Spleen (tissue), 11 donors: ENCODE measurements around the gene ATF7IP2. TPM values are rescaled to one million over a fixed set of nuclear protein-coding genes. Genes with fewer than 3 reads are reported as not detected.

Source experiments
- DNase-seq: peaks from one replicate; pipeline ENCODE4 v3.0.0-alpha.2; 2020
- H3K27ac ChIP-seq, 8 donors: fragments of 200-600 bp; sonication (generic) in 7 of 8; 1 replicate in 4 of 8; 2 replicates in 4 of 8; pipeline versions ENCODE4 v1.5.0 to v1.8.0; 2016 to 2021; ENCODE audit warnings: inconsistent platforms in 4 of 8, mild to moderate bottlenecking in 4 of 8, moderate library complexity in 1 of 8
- H3K27me3 ChIP-seq, 7 donors: fragments of 200-600 bp; sonication (generic) in 6 of 7; replicated peaks in 1 of 7; 1 replicate in 4 of 7; 2 replicates in 3 of 7; pipeline versions ENCODE4 v1.5.0 to v1.8.0; 2016 to 2021; ENCODE audit warnings: inconsistent platforms in 3 of 7, mild to moderate bottlenecking in 1 of 7
- H3K36me3 ChIP-seq, 6 donors: fragments of 200-600 bp; sonication (generic) in 5 of 6; 1 replicate in 4 of 6; 2 replicates in 2 of 6; pipeline versions ENCODE4 v1.5.0 to v1.8.0; 2016 to 2021; ENCODE audit warnings: inconsistent platforms in 2 of 6
- H3K4me1 ChIP-seq, 6 donors: fragments of 200-600 bp; sonication (generic) in 5 of 6; 1 replicate in 3 of 6; 2 replicates in 3 of 6; pipeline versions ENCODE4 v1.5.0 to v1.8.0; 2016 to 2021; ENCODE audit warnings: inconsistent platforms in 3 of 6
- H3K4me3 ChIP-seq, 8 donors: fragments of 200-600 bp; sonication (generic) in 7 of 8; 1 replicate in 4 of 8; 2 replicates in 4 of 8; pipeline versions ENCODE4 v1.5.0 to v1.8.0; 2016 to 2021; ENCODE audit warnings: inconsistent platforms in 4 of 8, mild to moderate bottlenecking in 4 of 8, moderate library complexity in 2 of 8
- H3K9me3 ChIP-seq, 8 donors: fragments of 200-600 bp; sonication (generic) in 7 of 8; 1 replicate in 4 of 8; 2 replicates in 4 of 8; pipeline versions ENCODE4 v1.5.0 to v1.8.0; 2016 to 2021; ENCODE audit warnings: inconsistent platforms in 4 of 8
- POLR2A ChIP-seq, 3 donors: fragments of 450-650 bp; IDR thresholded peaks; one replicate each; pipeline ENCODE4 v1.5.1; 2017; ENCODE audit warnings: antibody characterized with exemption in 3 of 3, mild to moderate bottlenecking in 1 of 3
- POLR2AphosphoS5 ChIP-seq, 3 donors: sonication (generic); formaldehyde crosslinking; IDR thresholded peaks; one replicate each; pipeline ENCODE4 v1.5.1; 2017; ENCODE audit warnings: antibody characterized with exemption in 3 of 3
- WGBS, 5 donors: extraction: QIAGEN DNeasy Blood & Tissue Kit in 3 of 5; methylation state at CpG; one replicate each; pipeline versions ENCODE4 v1.1.5 to v1.1.7; 2013 to 2018; 5-methylcytosine and 5-hydroxymethylcytosine counted together
- intact Hi-C: fragments of 100-400 bp; cut with DNase I; formaldehyde crosslinking; loops from one replicate; pipeline ENCODE4 v1.15.0; 2023; ENCODE audit warnings: low total_unique reads
- polyA plus RNA-seq, 3 donors: library from polyadenylated mRNA; stranded (reverse); fragments of 200-250 nt; gene quantifications; one replicate each; pipeline ENCODE4 v1.2.1, GENCODE V29; 2013
- total RNA-seq, 7 donors: library from RNA; depleted of rRNA in 3 of 7; stranded (reverse); fragments of >200 nt in 3 of 7; fragmentation: NEBNext Ultra II Directional in 4 of 7; extraction: Animal tissue kit (Norgen Biotek cat#: 25700) in 4 of 7; gene quantifications; one replicate each; pipeline versions ENCODE4 v1.1.0 to v1.2.1, GENCODE V29; 2016 to 2021
- TF ChIP-seq, protein P1 (sequence below), 11 experiments: fragments of 200-600 bp in 7 of 11; fragments of 450-650 bp in 4 of 11; sonication (generic) in 4 of 11; IDR thresholded peaks in 8 of 11; conservative IDR thresholded peaks in 3 of 11; 1 replicate in 7 of 11; 2 replicates in 4 of 11; pipeline versions ENCODE4 v1.4.0 to v1.8.0; 2016 to 2021; ENCODE audit warnings: antibody characterized with exemption in 11 of 11, inconsistent platforms in 4 of 11, mild to moderate bottlenecking in 1 of 11
- donor health status: healthy with polysubstance abuse.
- donor health status: DM: no; HTN: no; CAD: no; lungs with moderate emphysema.
- donor health status: DM: no; HTN: no; CAD: no.
- donor health status: Bipolar disorder and iron deficiency.
- donor health status: healthy.
- donor health status: DM: no; HTN: no; CAD: no.
- donor health status: DM: yes; HTN: yes; CAD: no.

Gene ATF7IP2
- total and polyA plus RNA-seq, 10 donors, result 26.2 to 45.4 (median 31.8) TPM

DNA sequence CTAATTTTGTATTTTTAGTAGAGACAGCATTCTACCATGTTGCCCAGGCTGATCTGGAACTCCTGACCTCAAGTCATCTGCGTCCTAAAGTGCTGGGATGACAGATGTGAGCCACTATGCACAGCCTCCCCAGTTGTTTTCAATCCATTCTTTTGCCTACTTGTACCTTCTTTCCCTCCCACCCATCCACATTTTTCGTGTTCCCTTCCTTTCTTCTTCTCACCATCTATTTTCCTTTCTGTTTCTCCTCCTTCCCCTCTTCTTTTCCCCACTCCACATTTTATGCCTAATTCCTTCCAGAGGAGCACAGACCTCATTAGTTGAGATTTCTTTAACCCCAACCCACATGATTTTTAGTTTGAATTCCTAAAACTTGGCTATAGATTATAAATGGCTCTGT lies 94.3 kb downstream of the ATF7IP2 start:
- WGBS, 5 donors, result 86 to 98% (median 91%) methylated on average over 1 to 2 of the region's 2 CpGs

DNA sequence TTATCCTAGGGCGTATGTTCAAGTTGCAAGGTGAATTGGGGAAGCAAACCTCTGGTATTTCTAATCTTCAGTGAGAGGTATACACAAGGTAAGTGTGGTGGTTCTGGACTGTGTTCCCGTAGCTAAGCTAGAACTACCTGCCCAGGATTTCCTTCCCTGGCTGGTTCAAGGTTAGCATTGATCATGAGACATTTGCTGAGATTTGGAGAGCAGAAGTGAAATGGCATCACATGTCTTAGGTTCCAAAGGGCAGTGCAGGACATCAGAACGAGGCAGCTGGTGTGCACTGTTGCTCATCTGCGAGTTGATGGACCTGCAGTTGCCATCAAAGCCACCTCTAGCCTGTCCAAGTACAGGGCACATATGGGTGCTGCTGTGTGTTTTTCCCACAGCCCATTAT lies 99.3 kb downstream of the ATF7IP2 start:
- Histone ChIP-seq H3K4me1 (no peaks in the 10 kb centered on the region), H3K27ac (no peak overlapping the region), H3K27me3 (no peaks in the 10 kb centered on the region), H3K4me3 (no peak overlapping the region), H3K9me3 (peaks cover 0 to 52% (median 33%) of the 10 kb centered on the region in 8 donors), H3K36me3 (peaks cover 0 to 42% (median 3%) of the 10 kb centered on the region in 6 donors)
- intact Hi-C loops, result no loop called here
- 86 to 94% (median 91%) methylated on average over 3 to 4 of the region's 4 CpGs for WGBS, 5 donors
- no peak for DNase-seq
- TF ChIP-seq POLR2AphosphoS5 (IDR thresholded peaks at IDR 0.05), result no peak
- TF ChIP-seq POLR2A (IDR thresholded peaks at IDR 0.05), result no peak
- TF ChIP-seq, protein P1, sequence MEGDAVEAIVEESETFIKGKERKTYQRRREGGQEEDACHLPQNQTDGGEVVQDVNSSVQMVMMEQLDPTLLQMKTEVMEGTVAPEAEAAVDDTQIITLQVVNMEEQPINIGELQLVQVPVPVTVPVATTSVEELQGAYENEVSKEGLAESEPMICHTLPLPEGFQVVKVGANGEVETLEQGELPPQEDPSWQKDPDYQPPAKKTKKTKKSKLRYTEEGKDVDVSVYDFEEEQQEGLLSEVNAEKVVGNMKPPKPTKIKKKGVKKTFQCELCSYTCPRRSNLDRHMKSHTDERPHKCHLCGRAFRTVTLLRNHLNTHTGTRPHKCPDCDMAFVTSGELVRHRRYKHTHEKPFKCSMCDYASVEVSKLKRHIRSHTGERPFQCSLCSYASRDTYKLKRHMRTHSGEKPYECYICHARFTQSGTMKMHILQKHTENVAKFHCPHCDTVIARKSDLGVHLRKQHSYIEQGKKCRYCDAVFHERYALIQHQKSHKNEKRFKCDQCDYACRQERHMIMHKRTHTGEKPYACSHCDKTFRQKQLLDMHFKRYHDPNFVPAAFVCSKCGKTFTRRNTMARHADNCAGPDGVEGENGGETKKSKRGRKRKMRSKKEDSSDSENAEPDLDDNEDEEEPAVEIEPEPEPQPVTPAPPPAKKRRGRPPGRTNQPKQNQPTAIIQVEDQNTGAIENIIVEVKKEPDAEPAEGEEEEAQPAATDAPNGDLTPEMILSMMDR (IDR thresholded peaks at IDR 0.05 in 8 of 11, conservative IDR thresholded peaks at IDR 0.05 in 3 of 11), result no peak

More for the DNA sequence above, 94.3 kb downstream of the ATF7IP2 start:
- H3K27ac ChIP-seq, result no peak overlapping the region
- peaks cover 0 to 60% (median 5%) of the 10 kb centered on the region in 6 donors for H3K36me3 ChIP-seq
- H3K4me3 ChIP-seq, result no peak overlapping the region
- no peak for TF ChIP-seq POLR2A (IDR thresholded peaks at IDR 0.05)
- no peak for TF ChIP-seq POLR2AphosphoS5 (IDR thresholded peaks at IDR 0.05)
- TF ChIP-seq, protein P1 (IDR thresholded peaks at IDR 0.05 in 8 of 11, conservative IDR thresholded peaks at IDR 0.05 in 3 of 11), result no peak
- no peaks in the 10 kb centered on the region for H3K4me1 ChIP-seq
- no peaks in the 10 kb centered on the region for H3K27me3 ChIP-seq
- H3K9me3 ChIP-seq, result peaks cover 0 to 49% (median 29%) of the 10 kb centered on the region in 8 donors
- intact Hi-C loops, result no loop called here
- DNase-seq, result no peak

DNA sequence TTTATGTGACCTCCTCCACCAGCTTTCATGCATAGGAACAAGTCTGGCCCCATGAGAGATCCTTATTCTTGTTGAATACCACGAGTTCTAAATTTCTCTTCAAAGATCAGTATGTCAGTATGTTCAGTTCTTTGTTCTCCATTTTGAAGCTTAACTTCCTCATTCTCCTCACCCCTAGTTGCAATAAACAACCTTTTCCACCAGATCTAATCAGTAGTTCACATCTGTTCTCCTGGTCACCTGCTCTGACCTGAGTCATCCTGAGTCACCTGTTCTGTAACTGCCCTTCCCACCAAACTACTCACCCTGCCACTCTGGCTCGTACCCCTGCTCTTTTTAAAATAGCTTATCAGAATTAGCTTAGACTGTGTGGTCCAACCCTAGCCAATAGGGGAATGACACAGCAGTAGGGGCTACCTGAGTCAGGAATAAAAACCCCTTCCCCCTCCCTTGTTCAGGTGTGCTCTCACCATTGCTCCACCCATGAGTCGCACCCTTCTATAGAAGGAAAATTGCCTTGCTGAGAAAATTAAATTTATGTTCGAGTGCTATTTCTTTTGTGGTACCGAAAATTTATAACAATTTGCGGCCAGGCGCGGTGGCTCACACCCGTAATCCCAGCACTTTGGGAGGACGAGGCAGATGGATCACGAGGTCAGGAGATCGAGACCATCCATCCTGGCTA lies 100.0 kb downstream of the ATF7IP2 start:
- H3K9me3 ChIP-seq, result peaks cover 0 to 52% (median 33%) of the 10 kb centered on the region in 8 donors
- TF ChIP-seq, protein P1 (IDR thresholded peaks at IDR 0.05 in 8 of 11, conservative IDR thresholded peaks at IDR 0.05 in 3 of 11), result no peak
- no peak for TF ChIP-seq POLR2AphosphoS5 (IDR thresholded peaks at IDR 0.05)
- no peak for TF ChIP-seq POLR2A (IDR thresholded peaks at IDR 0.05)
- H3K36me3 ChIP-seq, result peaks cover 0 to 41% (median 1%) of the 10 kb centered on the region in 6 donors
- H3K27me3 ChIP-seq, result no peaks in the 10 kb centered on the region
- intact Hi-C loops, result no loop called here
- 86 to 90% (median 88%) methylated on average over 12 of the region's 12 CpGs for WGBS, 5 donors
- H3K4me3 ChIP-seq, result no peak overlapping the region
- DNase-seq, result no peak
- H3K27ac ChIP-seq, result no peak overlapping the region
- H3K4me1 ChIP-seq, result no peaks in the 10 kb centered on the region

DNA sequence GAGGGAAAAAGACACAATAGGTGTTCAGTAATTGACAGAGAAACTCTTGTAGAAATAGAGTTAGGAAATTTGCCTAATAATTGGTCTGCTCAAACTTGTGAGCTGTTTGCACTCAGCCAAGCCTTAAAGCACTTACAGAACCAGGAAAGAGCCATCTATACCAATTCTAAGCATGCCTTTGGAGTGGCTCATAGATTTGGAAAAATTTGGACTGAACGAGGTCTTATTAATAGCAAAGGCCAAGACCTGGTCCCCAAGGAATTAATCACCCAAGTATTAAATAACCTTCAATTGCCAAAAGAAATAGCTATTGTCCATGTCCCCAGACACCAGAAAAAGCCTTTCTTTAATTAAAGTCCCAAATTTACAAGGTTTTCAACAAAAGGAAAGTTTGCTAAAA lies 104.3 kb downstream of the ATF7IP2 start:
- H3K27ac ChIP-seq, result no peak overlapping the region
- WGBS, 5 donors, result 70 to 93% (median 79%) methylated on average over 1 of the region's 1 CpG
- H3K4me3 ChIP-seq, result no peak overlapping the region
- no peaks in the 10 kb centered on the region for H3K4me1 ChIP-seq
- H3K27me3 ChIP-seq, result no peaks in the 10 kb centered on the region
- intact Hi-C loops, result no loop called here
- H3K36me3 ChIP-seq, result peaks cover 0 to 6% (median 0%) of the 10 kb centered on the region in 6 donors
- peaks cover 0 to 36% (median 27%) of the 10 kb centered on the region in 8 donors for H3K9me3 ChIP-seq
- TF ChIP-seq POLR2A (IDR thresholded peaks at IDR 0.05) (no peak), POLR2AphosphoS5 (IDR thresholded peaks at IDR 0.05) (no peak)
- TF ChIP-seq, protein P1 (IDR thresholded peaks at IDR 0.05 in 8 of 11, conservative IDR thresholded peaks at IDR 0.05 in 3 of 11), result no peak
- no peak for DNase-seq
